GM20431 (cell line): ENCODE data around the gene SEC63.
"Not testable (repeated sequence)": the region's sequence is repeated elsewhere in the genome, so short reads cannot be mapped to it uniquely, and the experiment has no call there.

ENCODE experiments used
- in situ Hi-C: fragments of 300-500 bp; cut with MseI, MboI; formaldehyde crosslinking; loops from one replicate; pipeline ENCODE4 v1.15.0; 2020; ENCODE audit warnings: low sequenced_read_pairs; ENCODE audit not compliant: unreplicated experiment

Gene SEC63

DNA sequence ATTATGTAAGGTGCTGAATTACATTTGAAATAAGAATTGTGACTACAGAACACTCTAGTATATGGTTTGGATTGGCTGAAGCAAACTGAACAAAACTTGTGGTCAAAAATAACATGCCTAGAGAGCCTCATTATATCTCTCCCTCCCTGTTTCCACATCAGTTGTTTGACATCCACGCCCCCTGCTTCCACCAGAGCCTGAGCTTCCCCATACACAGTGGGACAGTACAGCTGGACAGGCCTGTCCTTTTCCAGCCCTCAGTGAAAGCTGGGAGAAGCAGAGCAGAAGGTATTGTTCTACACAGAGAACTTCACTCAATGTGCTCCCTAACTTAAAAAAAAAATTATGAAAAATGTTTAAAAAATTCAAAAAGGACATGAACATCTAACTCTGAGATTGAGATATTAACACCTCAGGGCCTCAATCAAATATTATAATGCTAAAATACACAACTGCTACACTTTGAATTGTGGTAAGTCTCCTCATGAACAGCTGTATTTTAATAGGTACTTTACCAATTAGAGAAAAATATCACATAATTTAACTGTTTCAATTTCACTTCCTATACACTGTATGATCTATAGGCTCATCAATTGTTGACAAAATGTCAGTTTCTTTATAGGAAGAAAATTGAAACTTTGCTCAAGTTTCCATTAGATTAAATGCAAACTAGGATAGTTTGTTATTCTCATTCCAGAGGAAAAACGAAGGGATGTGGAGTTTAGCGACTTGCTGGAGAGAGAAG, 89.0 kb downstream of the SEC63 start:
- in situ Hi-C loops: no loop called here

GRCh38 chr6:107867302-107867615, 90.7 kb downstream of the SEC63 start:
- in situ Hi-C loops: no loop called here

GRCh38 chr6:107866606-107867301, 91.3 kb downstream of the SEC63 start:
- in situ Hi-C loops: no loop called here

DNA sequence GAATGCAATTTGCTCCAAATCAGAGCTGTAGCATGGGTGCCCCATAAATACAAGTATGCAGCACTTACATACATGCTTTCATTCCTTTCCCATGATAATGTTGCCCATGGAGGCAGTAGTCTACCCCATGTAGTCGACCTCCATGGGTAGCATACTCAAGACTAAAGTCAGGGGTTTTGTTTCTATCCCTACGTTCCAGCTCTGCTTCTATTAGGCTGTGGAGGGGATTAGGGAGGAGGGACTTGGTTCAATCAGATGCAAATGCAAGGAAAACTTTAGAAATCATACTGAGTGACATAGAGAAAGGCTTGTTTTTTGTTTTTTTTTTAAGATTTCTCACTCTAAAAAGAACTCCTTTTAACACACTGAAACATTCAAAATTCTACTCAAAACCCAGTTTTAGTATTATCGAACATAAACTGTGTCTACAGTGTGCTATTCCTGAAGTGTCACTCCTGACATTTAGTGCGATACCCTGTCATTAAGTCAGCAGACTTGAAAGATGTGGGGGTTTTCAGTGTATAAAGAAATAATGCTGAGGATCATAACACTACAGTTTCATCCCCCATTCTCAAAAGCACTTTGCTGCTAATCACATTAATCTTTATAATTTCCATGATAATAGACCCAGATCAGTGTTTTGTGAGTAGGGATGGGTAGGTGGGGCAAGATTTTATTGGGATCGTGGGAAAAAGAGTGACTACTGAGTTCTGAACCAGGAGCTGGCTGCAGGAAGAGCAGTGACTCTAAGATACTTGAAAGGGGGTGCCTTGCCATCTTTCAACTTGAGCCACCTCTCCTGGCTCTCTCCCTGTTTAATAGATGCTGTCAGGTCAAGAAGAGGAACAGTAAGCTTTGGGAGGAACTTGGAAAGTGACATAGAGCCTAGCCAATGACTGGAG, 93.5 kb downstream of the SEC63 start:
- in situ Hi-C loops: no loop called here

DNA sequence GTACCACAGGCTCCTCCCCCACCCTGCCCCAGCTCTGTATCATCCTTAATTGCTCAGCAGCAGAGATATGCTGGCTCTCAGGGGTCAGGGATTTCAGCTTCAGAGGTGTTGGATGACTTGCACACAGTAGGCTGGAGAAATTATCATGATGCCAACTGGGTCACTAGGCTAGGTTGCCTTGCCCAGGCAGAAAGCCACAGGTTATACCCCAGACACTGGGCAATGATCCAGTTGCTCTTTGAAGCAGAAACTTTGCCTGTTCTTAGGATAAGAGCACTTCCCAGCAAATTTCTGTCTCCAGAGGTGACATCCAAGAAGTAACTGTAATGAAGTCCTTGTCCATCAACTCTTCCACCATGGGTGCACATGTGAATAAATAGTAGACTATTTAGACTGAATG, 95.6 kb downstream of the SEC63 start:
- in situ Hi-C loops: no loop called here

DNA sequence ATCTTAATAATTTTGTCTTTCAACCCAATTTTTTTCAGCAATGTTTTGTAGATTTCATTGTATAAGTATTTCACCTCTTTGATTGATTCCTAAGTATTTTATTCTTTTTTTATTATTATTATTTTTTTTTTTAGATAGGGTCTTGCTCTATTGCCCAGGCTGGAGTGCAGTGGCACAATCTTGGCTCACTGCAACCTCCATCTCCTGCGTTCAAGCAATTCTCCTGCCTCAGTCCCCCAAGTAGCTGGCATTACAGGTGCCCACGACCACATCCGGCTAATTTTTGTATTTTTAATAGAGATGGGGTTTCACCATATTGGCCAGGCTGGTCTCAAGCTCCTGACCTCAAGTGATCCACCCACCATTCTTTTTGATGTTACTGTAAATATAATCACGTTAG, 97.0 kb downstream of the SEC63 start:
- in situ Hi-C loops: not testable (repeated sequence)

DNA sequence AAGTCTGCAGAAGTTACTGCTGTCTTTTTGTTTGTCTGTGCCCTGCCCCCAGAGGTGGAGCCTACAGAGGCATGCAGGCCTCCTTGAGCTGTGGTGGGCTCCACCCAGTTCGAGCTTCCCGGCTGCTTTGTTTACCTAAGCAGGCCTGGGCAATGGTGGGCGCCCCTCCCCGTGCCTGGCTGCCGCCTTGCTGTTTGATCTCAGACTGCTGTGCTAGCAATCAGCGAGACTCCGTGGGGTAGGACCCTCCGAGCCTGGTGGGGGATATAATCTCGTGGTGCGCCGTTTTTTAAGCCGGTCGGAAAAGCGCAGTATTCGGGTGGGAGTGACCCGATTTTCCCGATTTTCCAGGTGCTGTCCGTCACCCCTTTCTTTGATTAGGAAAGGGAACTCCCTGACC, 97.9 kb downstream of the SEC63 start:
- in situ Hi-C loops: not testable (repeated sequence)

DNA sequence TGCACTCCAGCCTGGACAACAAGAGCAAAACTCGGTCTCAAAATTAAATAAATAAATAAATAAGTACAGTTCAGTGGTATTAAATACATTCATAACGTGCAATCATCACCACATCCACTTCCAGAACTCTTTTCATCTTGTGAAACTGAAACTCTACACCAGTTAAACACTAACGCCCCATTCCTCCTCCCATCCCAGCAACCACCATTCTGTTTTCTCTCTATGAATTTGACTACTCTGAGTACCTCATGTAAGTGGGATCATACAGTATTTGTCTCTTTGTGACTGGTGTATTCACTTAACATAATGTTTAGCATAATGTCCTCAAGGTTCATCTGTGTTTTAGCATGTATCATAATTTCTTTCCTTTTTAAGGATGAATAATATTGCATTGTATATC, 104.8 kb downstream of the SEC63 start:
- in situ Hi-C loops: no loop called here

DNA sequence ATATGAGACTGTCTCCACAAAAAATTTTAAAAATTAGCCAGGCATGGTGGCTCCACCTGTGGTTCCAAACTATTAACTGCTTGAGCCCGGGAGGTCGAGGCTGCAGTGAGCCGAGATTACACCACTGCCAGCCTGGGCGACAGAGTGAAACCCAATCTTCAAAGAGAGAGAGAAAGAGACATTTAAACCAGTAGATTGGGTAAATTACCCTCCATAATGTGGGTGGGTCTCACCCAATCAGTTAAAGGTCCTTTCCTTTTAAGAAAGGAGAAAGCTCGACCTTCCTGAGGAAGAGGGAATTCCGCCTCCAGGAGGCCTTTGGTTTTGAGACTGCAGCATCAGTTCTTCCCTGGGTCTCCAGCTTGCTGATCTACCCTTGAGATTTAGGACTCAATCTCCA, 108.7 kb downstream of the SEC63 start:
- in situ Hi-C loops: no loop called here

GRCh38 chr6:107847844-107848802, 109.9 kb downstream of the SEC63 start:
- in situ Hi-C loops: no loop called here

DNA sequence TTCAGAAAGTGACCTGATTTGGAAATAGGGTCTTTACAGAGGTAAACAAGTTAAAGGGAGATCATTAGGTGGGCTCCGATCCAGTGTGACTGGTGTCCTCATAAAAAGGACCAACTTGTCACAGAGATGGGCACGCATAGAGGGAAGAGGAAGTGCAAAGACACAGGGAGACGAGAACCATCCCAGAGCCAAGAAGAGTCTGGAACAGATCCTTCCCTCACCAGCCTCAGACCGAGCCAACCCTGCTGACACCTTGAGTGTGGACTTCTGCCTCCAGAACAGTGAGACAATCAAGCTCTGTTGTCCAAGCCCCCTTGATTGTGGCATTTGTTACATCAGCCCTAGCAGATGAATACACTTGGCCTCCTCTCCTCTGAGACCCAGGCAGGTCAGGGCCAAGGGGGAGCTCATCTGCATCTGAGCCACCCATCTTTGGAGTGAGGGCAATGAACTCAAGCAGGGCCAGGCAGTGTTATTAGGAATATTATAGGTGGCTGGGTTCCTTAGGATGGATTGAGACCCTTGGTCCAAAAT, 111.7 kb downstream of the SEC63 start:
- in situ Hi-C loops: no loop called here

GRCh38 chr6:107845777-107846176, 112.2 kb downstream of the SEC63 start:
- in situ Hi-C loops: no loop called here

DNA sequence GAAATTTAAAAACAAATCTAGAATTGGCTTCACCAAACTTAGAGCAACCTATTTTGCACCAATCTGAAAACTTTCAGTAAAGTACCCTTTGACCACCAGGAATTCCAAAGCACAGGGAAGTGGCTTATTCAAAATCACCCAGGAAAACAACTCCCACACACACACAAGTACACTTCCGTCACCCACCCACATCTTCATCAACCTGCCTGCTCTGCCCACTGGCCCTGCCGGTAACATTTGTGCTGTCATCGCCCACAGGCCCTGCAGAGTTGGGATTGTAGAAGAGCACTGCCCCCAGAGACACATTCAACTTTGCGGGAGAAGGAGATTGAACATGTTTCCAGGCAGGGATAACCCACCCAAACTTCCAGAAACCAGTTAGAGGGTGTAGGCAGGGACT, 114.6 kb downstream of the SEC63 start:
- in situ Hi-C loops: no loop called here

DNA sequence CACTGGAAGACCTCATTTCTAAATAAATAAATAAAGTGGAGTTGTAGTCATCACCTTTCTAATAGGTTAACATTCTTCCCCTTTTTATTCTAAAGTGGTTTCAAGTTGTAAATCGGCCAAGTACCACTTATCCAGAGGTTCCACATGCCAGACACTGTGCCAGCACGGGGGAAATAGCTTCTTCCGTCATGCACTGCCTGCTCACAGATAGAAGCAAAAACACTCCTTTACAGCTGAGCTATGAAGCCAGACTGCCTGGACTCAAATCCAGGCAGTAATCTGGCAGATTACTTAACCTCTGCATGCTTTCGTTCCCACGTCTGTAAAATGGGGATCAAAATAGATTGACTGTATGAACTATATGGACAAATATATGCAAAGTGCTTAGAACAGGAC, 116.7 kb downstream of the SEC63 start:
- in situ Hi-C loops: no loop called here

DNA sequence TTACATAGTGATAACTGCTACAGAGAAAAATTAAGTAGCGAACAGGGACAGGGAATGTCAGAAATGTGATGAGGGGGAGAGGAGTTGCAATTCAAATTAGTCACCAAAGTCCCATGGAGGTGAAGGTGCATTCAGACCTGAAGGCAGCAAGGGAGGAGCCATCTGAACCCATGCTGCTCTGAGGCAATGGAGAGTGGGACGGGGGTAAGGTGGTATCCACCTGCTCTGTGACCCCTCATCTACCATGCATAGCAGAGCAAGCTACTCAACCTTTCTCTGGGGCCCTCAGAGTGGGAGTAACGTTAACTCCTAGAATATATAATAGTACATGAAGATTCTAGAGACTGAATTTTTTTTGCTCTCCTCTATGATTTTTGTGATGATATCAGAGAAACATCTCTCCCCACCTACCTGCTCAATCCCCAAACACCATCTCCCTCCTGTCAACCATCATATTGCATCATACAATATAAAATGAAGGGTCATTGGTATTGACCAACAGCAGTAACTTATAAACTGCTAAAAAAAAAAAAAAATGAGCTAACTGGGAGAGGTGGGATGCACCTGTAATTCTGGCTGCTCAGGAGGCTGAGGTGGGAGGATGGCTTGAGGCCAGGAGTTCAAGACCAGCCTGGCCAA, 117.3 kb downstream of the SEC63 start:
- in situ Hi-C loops: no loop called here

- in situ Hi-C loops: no loop called here
Measured at GRCh38 chr6:107833136-107833535, 124.9 kb downstream of the SEC63 start.

DNA sequence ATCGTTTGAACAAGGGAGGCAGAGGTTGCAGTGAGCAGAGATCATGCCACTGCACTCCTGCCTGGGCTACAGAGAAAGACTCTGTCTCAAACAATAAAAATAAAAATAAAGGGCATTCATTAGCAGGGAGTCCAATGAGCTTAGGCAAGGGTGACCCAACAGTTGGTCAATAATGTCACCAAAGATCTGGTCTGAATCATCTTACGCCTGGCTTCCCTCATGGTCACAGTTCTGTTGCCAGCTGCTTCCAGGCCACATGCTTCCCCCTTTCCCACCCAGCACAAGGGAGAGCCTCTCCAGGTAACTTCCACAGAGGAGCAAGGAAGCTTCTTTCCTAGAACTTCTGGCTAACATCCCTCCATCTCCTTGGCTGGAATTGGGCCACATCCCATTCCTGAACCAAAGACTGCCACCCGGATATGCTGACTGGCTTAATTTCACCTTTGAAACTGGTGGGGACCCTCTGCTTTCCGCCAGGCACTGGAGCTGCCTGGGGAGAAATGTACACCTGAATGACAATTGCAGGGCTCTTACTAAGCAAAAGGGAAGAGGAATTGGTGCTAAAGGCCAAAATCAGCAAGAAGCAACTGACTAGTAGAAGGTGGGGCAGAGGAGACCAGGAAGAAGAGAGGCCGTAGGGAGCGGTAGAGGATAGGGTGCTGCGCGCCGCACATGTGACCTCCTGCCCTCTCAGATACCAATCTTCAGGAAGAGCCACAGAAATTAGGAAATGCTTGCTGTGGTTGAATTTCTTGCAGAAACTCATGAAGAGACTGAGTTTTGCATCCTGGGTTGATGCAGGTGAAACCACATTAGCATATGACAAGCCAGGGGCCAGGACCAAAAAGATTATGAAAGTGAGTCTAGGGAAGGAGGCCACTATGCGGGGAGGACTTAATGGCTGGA, 125.6 kb downstream of the SEC63 start:
- in situ Hi-C loops: no loop called here

DNA sequence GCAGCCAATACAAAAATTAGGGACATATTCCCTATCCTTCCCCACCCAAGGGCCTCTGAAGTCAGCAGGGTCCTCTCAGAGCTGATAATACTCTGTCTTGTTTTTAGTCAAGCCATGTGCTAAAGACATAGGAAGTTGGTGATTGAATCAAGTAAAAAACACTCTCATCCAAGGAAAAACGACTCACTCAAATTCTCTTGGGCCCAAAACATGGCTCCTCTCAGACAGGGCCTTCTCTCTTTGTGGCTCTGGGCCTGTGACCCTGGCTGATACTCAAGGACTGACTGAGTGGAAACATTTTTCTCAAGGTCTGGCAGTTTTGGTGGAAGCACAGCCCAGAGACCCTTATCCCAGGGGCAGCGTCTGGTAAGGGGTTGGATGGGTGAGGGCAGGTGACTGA, 127.9 kb downstream of the SEC63 start:
- in situ Hi-C loops: no loop called here
